Brain microvascular endothelial cell (primary cell): ENCODE measurements around the gene ZFYVE16.

ENCODE experiments used
- DNase-seq: peaks from one replicate; pipeline ENCODE4 v3.0.0-alpha.2; 2020
- H3K27ac ChIP-seq: fragments of 250-450 bp; sonication (Bioruptor Pico); 2 replicates; pipeline ENCODE4 v1.5.1; 2020; ENCODE audit warnings: mild to moderate bottlenecking, moderate library complexity
- H3K27me3 ChIP-seq: fragments of 250-450 bp; sonication (Bioruptor Pico); replicated peaks from 2 replicates; pipeline ENCODE4 v1.5.1; 2020; ENCODE audit warnings: mild to moderate bottlenecking
- H3K36me3 ChIP-seq: fragments of 250-450 bp; sonication (Bioruptor Pico); replicated peaks from 2 replicates; pipeline ENCODE4 v1.5.1; 2020; ENCODE audit warnings: mild to moderate bottlenecking
- H3K4me3 ChIP-seq: 2 replicates; pipeline ENCODE4 v1.5.1; 2011; ENCODE audit warnings: low read depth, mild to moderate bottlenecking, control low read depth, low read length, moderate library complexity
- CTCF ChIP-seq: IDR thresholded peaks from 2 replicates; pipeline ENCODE4 v1.5.1; 2011; ENCODE audit warnings: low read depth, mild to moderate bottlenecking, moderate library complexity, low read length, control low read depth, inconsistent platforms; ENCODE audit errors: missing control alignments
- in situ Hi-C: cut with HindIII; loops from 2 replicates; pipeline ENCODE4 v1.10.0; 2017; ENCODE audit warnings: low sequenced_read_pairs, low pct_ligation_motif_present

Gene ZFYVE16

GRCh38 chr5:80370390-80370789, 37.5 kb upstream of the ZFYVE16 start:
- no peak overlapping the region for H3K27ac ChIP-seq
- no peak overlapping the region for H3K4me3 ChIP-seq
- no peak for DNase-seq
- H3K36me3 ChIP-seq = no peaks in the 10 kb centered on the region
- no peaks in the 10 kb centered on the region for H3K27me3 ChIP-seq
- in situ Hi-C loops = no loop called here
- no peak for TF ChIP-seq CTCF

- in situ Hi-C loops = no loop called here
- TF ChIP-seq CTCF = no peak
- H3K4me3 ChIP-seq = no peak overlapping the region
- H3K27ac ChIP-seq = no peak overlapping the region
- no peaks in the 10 kb centered on the region for H3K36me3 ChIP-seq
- no peaks in the 10 kb centered on the region for H3K27me3 ChIP-seq
- DNase-seq = no peak
These were observed 35.1 kb upstream of the ZFYVE16 start for GRCh38 chr5:80372780-80373179.

- no peaks in the 10 kb centered on the region for H3K36me3 ChIP-seq
- H3K4me3 ChIP-seq = no peak overlapping the region
- DNase-seq = no peak
- no peak for TF ChIP-seq CTCF
- H3K27me3 ChIP-seq = no peaks in the 10 kb centered on the region
- no peak overlapping the region for H3K27ac ChIP-seq
- in situ Hi-C loops = no loop called here
These were observed 33.7 kb upstream of the ZFYVE16 start for GRCh38 chr5:80374188-80374587.

GRCh38 chr5:80376557-80376956, 31.3 kb upstream of the ZFYVE16 start:
- in situ Hi-C loops = no loop called here
- no peak overlapping the region for H3K4me3 ChIP-seq
- TF ChIP-seq CTCF = no peak
- H3K27ac ChIP-seq = no peak overlapping the region
- H3K36me3 ChIP-seq = no peaks in the 10 kb centered on the region
- no peaks in the 10 kb centered on the region for H3K27me3 ChIP-seq
- DNase-seq = no peak

- no peak overlapping the region for H3K4me3 ChIP-seq
- in situ Hi-C loops = no loop called here
- no peak for TF ChIP-seq CTCF
These were observed 25.4 kb upstream of the ZFYVE16 start for GRCh38 chr5:80382488-80382887.

GRCh38 chr5:80387063-80387768, 20.6 kb upstream of the ZFYVE16 start:
- no peak for TF ChIP-seq CTCF
- in situ Hi-C loops = no loop called here
- Histone ChIP-seq H3K27me3 (no peaks in the 10 kb centered on the region), H3K27ac (no peak overlapping the region), H3K36me3 (no peaks in the 10 kb centered on the region), H3K4me3 (no peak overlapping the region)
- no peak for DNase-seq

More at GRCh38 chr5:80382488-80382887, 25.4 kb upstream of the ZFYVE16 start:
- Histone ChIP-seq H3K27me3 (no peaks in the 10 kb centered on the region), H3K27ac (no peak overlapping the region), H3K36me3 (no peaks in the 10 kb centered on the region)
- no peak for DNase-seq
